ENCODE data around the gene ZMAT5. TPM values are rescaled to one million over a fixed set of nuclear protein-coding genes. Genes with fewer than 3 reads are reported as not detected.

The ZMAT5 gene
- polyA plus RNA-seq, 1 donor (not counting 4 experiments of a cell fraction or from before 2014, with no cell fraction given): 11.1 TPM

DNA sequence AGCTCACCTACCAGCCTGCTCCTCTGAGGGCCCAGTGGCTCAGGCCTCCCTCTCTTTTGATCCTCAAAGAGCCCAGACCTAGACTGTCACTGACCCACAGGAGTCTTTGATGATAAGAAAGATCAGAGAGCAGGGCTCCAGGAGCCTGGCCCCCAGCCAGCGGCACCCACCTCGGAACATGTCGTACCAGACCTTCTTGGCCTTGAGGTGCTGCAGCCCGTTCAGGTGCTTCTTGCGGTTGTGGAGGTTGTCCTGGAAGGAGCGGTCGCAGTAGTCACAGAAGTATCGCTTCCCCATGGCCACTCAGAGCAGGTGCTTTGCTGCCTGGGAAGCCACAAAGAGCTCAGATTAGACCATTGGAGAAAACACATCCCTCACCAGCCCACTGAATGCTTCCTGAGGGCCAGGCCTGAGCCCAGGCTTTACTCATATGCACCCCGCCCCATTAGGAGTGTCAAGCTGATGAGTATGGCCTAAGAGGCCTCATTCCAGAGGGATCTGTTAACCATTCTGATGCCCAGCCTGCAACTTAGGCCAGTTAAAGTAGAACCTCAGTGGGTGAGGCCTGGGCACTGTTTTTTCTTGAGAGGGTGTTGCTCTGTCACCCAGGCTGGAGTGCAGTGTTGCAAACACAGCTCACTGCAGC, 18.4 kb downstream of the ZMAT5 start:
- H2AFZ ChIP-seq (ENCODE audit: control insufficient read depth, low read length): no peak overlapping the region
- DNase-seq (ENCODE audit: low read depth, low spot score): no peak
- H3K36me3 ChIP-seq (ENCODE audit: control insufficient read depth in 2 of 2, extremely low read depth in 1 of 2, insufficient read depth in 2 of 2, low read length in 2 of 2): peaks cover 0 to 5% of the 10 kb centered on the region in 2 experiments
- FAIRE-seq: no peak
- no peak overlapping the region for H3K9ac ChIP-seq (ENCODE audit: control insufficient read depth, extremely low read depth, insufficient read depth, low read length)
- dilution Hi-C loops (cut with MboI; ENCODE audit: extremely low pct_ligation_motif_present, low sequenced_read_pairs): no loop called here
- no peaks in the 10 kb centered on the region for H3K27me3 ChIP-seq (ENCODE audit: control insufficient read depth, extremely low read depth, insufficient read depth, low read length)
- no peaks in the 10 kb centered on the region for H3K9me1 ChIP-seq (ENCODE audit: control insufficient read depth, extremely low read depth, insufficient read depth, low read length)
- no peak overlapping the region for H3K4me2 ChIP-seq (ENCODE audit: control insufficient read depth, extremely low read depth, insufficient read depth, low read depth, low read length)
- no peaks in the 10 kb centered on the region for H3K79me2 ChIP-seq (ENCODE audit: control insufficient read depth, insufficient read depth, low read length)
- peaks cover 23% of the 10 kb centered on the region for H3K4me1 ChIP-seq (ENCODE audit: control insufficient read depth, extremely low read depth, insufficient read depth, low read length)
- H4K20me1 ChIP-seq (ENCODE audit: control insufficient read depth, extremely low read depth, insufficient read depth, low read length): no peaks in the 10 kb centered on the region
- no peak overlapping the region for H3K27ac ChIP-seq (ENCODE audit: control insufficient read depth, insufficient read depth, low read length)
- no peaks in the 10 kb centered on the region for H3K9me3 ChIP-seq (ENCODE audit: control insufficient read depth, low read depth, low read length)
- TF ChIP-seq EZH2 (IDR thresholded peaks at IDR 0.05; ENCODE audit: low read length) (no peak), CTCF (optimal IDR thresholded peaks at IDR 0.05 in 1 of 3, IDR thresholded peaks at IDR 0.05 in 1 of 3, conservative IDR thresholded peaks at IDR 0.05 in 1 of 3; ENCODE audit: extremely low read depth in 1 of 3, insufficient read depth in 2 of 3, low read length in 3 of 3) (no peak)
- no peak overlapping the region for H3K4me3 ChIP-seq (ENCODE audit: control insufficient read depth in 2 of 3, extremely low read depth in 1 of 3, insufficient read depth in 2 of 3, low read depth in 1 of 3, low read length in 3 of 3)

- H3K4me3 ChIP-seq (ENCODE audit: control insufficient read depth in 2 of 3, extremely low read depth in 1 of 3, insufficient read depth in 2 of 3, low read depth in 1 of 3, low read length in 3 of 3): no peak overlapping the region
- no peaks in the 10 kb centered on the region for H3K79me2 ChIP-seq (ENCODE audit: control insufficient read depth, insufficient read depth, low read length)
- H3K4me2 ChIP-seq (ENCODE audit: control insufficient read depth, extremely low read depth, insufficient read depth, low read depth, low read length): no peak overlapping the region
- no peak overlapping the region for H2AFZ ChIP-seq (ENCODE audit: control insufficient read depth, low read length)
- H3K27me3 ChIP-seq (ENCODE audit: control insufficient read depth, extremely low read depth, insufficient read depth, low read length): no peaks in the 10 kb centered on the region
- dilution Hi-C loops (cut with MboI; ENCODE audit: extremely low pct_ligation_motif_present, low sequenced_read_pairs): no loop called here
- TF ChIP-seq CTCF (optimal IDR thresholded peaks at IDR 0.05 in 1 of 3, IDR thresholded peaks at IDR 0.05 in 1 of 3, conservative IDR thresholded peaks at IDR 0.05 in 1 of 3; ENCODE audit: extremely low read depth in 1 of 3, insufficient read depth in 2 of 3, low read length in 3 of 3) (no peak), EZH2 (IDR thresholded peaks at IDR 0.05; ENCODE audit: low read length) (no peak)
- H3K36me3 ChIP-seq (ENCODE audit: control insufficient read depth in 2 of 2, extremely low read depth in 1 of 2, insufficient read depth in 2 of 2, low read length in 2 of 2): peaks cover 0 to 5% of the 10 kb centered on the region in 2 experiments
- H3K4me1 ChIP-seq (ENCODE audit: control insufficient read depth, extremely low read depth, insufficient read depth, low read length): peaks cover 23% of the 10 kb centered on the region
- H3K27ac ChIP-seq (ENCODE audit: control insufficient read depth, insufficient read depth, low read length): no peak overlapping the region
- no peaks in the 10 kb centered on the region for H3K9me3 ChIP-seq (ENCODE audit: control insufficient read depth, low read depth, low read length)
- H3K9me1 ChIP-seq (ENCODE audit: control insufficient read depth, extremely low read depth, insufficient read depth, low read length): no peaks in the 10 kb centered on the region
- H3K9ac ChIP-seq (ENCODE audit: control insufficient read depth, extremely low read depth, insufficient read depth, low read length): no peak overlapping the region
- FAIRE-seq (no peak), DNase-seq (ENCODE audit: low read depth, low spot score) (no peak)
- no peaks in the 10 kb centered on the region for H4K20me1 ChIP-seq (ENCODE audit: control insufficient read depth, extremely low read depth, insufficient read depth, low read length)
These were observed 19.0 kb downstream of the ZMAT5 start for GRCh38 chr22:29747832-29748231.
